ENCODE results near the gene ARL17B. TPM values are rescaled to one million over a fixed set of nuclear protein-coding genes. Genes with fewer than 3 reads are reported as not detected.

ARL17B gene
- total RNA-seq, 1 donor from 2014 or later: 15.0 TPM

Small RNA genes within 50 kb of the gene (small RNA-seq; reads per million reads assigned to genes)
- gene RN7SL656P (ENCODE audit: low replicate concordance): not detected

Other genes with a start within 250 kb of the ARL17B start
- gene KANSL1, start 168.3 kb downstream of the ARL17B start, total RNA-seq: 119 TPM
- gene LRRC37A, start 66.6 kb downstream of the ARL17B start, total RNA-seq: 3.0 TPM
- 4.9 TPM for gene LRRC37A2, start 150.7 kb upstream of the ARL17B start, total RNA-seq
- gene ARL17A, start 217.9 kb upstream of the ARL17B start, total RNA-seq: 8.6 TPM
- 51.6 TPM for gene NSF, start 228.9 kb upstream of the ARL17B start, total RNA-seq